SH-SY5Y (cell line): Measurements from ENCODE around the gene STYXL2.

ENCODE experiments used
- GATA2 ChIP-seq: IDR thresholded peaks from 2 replicates; pipeline ENCODE4 v1.6.1; 2011; ENCODE audit warnings: mild to moderate bottlenecking, low read depth, low read length
- GATA3 ChIP-seq: IDR thresholded peaks from 2 replicates; pipeline ENCODE4 v1.6.1; 2011; ENCODE audit warnings: low read depth, mild to moderate bottlenecking, low read length, moderate library complexity

Gene STYXL2

GRCh38 chr1:167127661-167128060 lies 33.8 kb downstream of the STYXL2 start:
- TF ChIP-seq GATA3 (no peak), GATA2 (no peak)

- TF ChIP-seq GATA2 (no peak), GATA3 (no peak)
Observed at GRCh38 chr1:167128261-167129227, 34.7 kb downstream of the STYXL2 start.

GRCh38 chr1:167130829-167131510 lies 37.1 kb downstream of the STYXL2 start:
- TF ChIP-seq GATA3 (no peak), GATA2 (no peak)

GRCh38 chr1:167132301-167133010 lies 38.6 kb downstream of the STYXL2 start:
- TF ChIP-seq GATA2: no peak
- TF ChIP-seq GATA3: no peak

- TF ChIP-seq GATA3 (no peak), GATA2 (no peak)
Observed at GRCh38 chr1:167135281-167135840, 41.5 kb downstream of the STYXL2 start.

- TF ChIP-seq GATA2 (no peak), GATA3 (no peak)
Observed at GRCh38 chr1:167136191-167136614, 42.3 kb downstream of the STYXL2 start.

GRCh38 chr1:167136806-167137205 lies 42.9 kb downstream of the STYXL2 start:
- TF ChIP-seq GATA2 (no peak), GATA3 (no peak)

GRCh38 chr1:167137332-167137781 lies 43.5 kb downstream of the STYXL2 start:
- TF ChIP-seq GATA2 (no peak), GATA3 (no peak)

GRCh38 chr1:167137793-167138510 lies 44.1 kb downstream of the STYXL2 start:
- TF ChIP-seq GATA2: no peak

GRCh38 chr1:167138703-167139102 lies 44.8 kb downstream of the STYXL2 start:
- TF ChIP-seq GATA2 (no peak), GATA3 (no peak)

- TF ChIP-seq GATA2 (no peak), GATA3 (no peak)
Observed at GRCh38 chr1:167141963-167142362, 48.1 kb downstream of the STYXL2 start.
